Heart left ventricle (tissue), 16 donors: ENCODE results near the gene PAEP. TPM values are rescaled to one million over a fixed set of nuclear protein-coding genes. Genes with fewer than 3 reads are reported as not detected.

Source experiments
- ATAC-seq, 4 donors: fragments of 200-7000 bp; cut with Tn5 transposase; one replicate each; pipeline ENCODE4 v1.9.1; 2020 to 2022; ENCODE audit warnings: moderate library complexity in 4 of 4, mild to moderate bottlenecking in 3 of 4, moderate number of reproducible peaks in 1 of 4
- DNase-seq, 5 donors: peaks; one replicate each; pipeline ENCODE4 v3.0.0-alpha.2; 2020
- H3K27ac ChIP-seq, 12 donors: fragments of 200-600 bp; sonication (generic) in 4 of 12; one replicate each; pipeline versions ENCODE4 v1.5.0 to v1.8.0; 2016 to 2022; ENCODE audit warnings: mild to moderate bottlenecking in 2 of 12
- H3K27me3 ChIP-seq, 9 donors: fragments of 200-600 bp; sonication (generic) in 2 of 9; one replicate each; pipeline versions ENCODE4 v1.5.1 to v1.8.0; 2016 to 2022; ENCODE audit warnings: mild to moderate bottlenecking in 3 of 9
- H3K36me3 ChIP-seq, 9 donors: fragments of 200-600 bp; sonication (generic) in 2 of 9; one replicate each; pipeline versions ENCODE4 v1.5.0 to v1.8.0; 2018 to 2022; ENCODE audit warnings: mild to moderate bottlenecking in 2 of 9
- H3K4me1 ChIP-seq, 12 donors: fragments of 200-600 bp; sonication (generic) in 4 of 12; one replicate each; pipeline versions ENCODE4 v1.5.0 to v1.8.0; 2016 to 2022; ENCODE audit warnings: mild to moderate bottlenecking in 3 of 12
- H3K4me3 ChIP-seq, 12 donors: fragments of 200-600 bp; sonication (generic) in 4 of 12; one replicate each; pipeline versions ENCODE4 v1.5.0 to v1.8.0; 2017 to 2022; ENCODE audit warnings: mild to moderate bottlenecking in 9 of 12, moderate library complexity in 4 of 12
- H3K9me3 ChIP-seq, 12 donors: fragments of 200-600 bp; sonication (generic) in 4 of 12; one replicate each; pipeline versions ENCODE4 v1.5.0 to v1.8.0; 2016 to 2022; ENCODE audit warnings: mild to moderate bottlenecking in 1 of 12
- POLR2A ChIP-seq, 2 donors: fragments of 450-650 bp; IDR thresholded peaks; one replicate each; pipeline ENCODE4 v1.6.1; 2017; ENCODE audit warnings: antibody characterized with exemption in 2 of 2, mild to moderate bottlenecking in 2 of 2, moderate library complexity in 2 of 2
- WGBS, 4 donors: extraction: QIAGEN DNeasy Blood & Tissue Kit in 2 of 4; methylation state at CpG; one replicate each; pipeline versions ENCODE4 v1.1.5 to v1.1.7; 2013 to 2018; 5-methylcytosine and 5-hydroxymethylcytosine counted together
- intact Hi-C, 10 donors: fragments of 100-400 bp; cut with DNase I; formaldehyde crosslinking; loops; one replicate each; pipeline versions ENCODE4 v1.11.1 to v1.14.2; 2022
- polyA plus RNA-seq, 2 donors: library from polyadenylated mRNA; stranded (reverse); fragments of 200-250 nt; gene quantifications; one replicate each; pipeline ENCODE4 v1.2.3, GENCODE V29; 2013
- total RNA-seq, 9 donors: library from RNA; depleted of rRNA in 2 of 9; stranded (reverse); fragments of >200 nt in 2 of 9; fragmentation: NEBNext Ultra II Directional in 3 of 9; extraction: Animal tissue kit (Norgen Biotek cat#: 25700) in 3 of 9; gene quantifications; one replicate each; pipeline versions ENCODE4 v1.1.0 to v1.2.4, GENCODE V29; 2016 to 2023
- TF ChIP-seq, protein P1 (sequence below), 12 donors: fragments of 200-600 bp; sonication (generic) in 4 of 12; IDR thresholded peaks; one replicate each; pipeline versions ENCODE4 v1.5.0 to v1.8.0; 2018 to 2022; ENCODE audit warnings: antibody characterized with exemption in 12 of 12, mild to moderate bottlenecking in 5 of 12
- donor health status: ischemic (EF 13 %, LVEDD 7.1; RV severe dilation, severe dysfunction).
- donor health status: healthy with polysubstance abuse.
- donor health status: DM: no; HTN: yes; CAD: no.
- donor health status: DM: no; HTN: no; CAD: no.
- donor health status: ischemic (EF 25% LVEDD 6.9; RV normal size, moderate dysfunction).
- donor health status: ischemic (EF 25% LVEDD 5.7; RV mildly dilated, moderate dysfunction).
- donor health status: healthy.
- donor health status: DM: yes; HTN: yes; CAD: no.
- donor health status: ischemic (EF 35%, LVEDD 5.7; RV mildly dilated, moderate dysfunction).
- donor health status: nonischemic (EF 11% LVEDD 7.7; RV severe dilation, severe dysfunction).
- donor health status: DM: yes; HTN: yes; CAD: no.
- donor health status: PGD.
- donor health status: ischemic (EF 29% LVEDD 5.4; RV normal size, mild dysfunction).
- donor health status: nonischemic (EF 23%, LVEDD 6.1; RV moderate dilation, normal function).

Gene PAEP
- total and polyA plus RNA-seq, 11 donors, result not detected

DNA sequence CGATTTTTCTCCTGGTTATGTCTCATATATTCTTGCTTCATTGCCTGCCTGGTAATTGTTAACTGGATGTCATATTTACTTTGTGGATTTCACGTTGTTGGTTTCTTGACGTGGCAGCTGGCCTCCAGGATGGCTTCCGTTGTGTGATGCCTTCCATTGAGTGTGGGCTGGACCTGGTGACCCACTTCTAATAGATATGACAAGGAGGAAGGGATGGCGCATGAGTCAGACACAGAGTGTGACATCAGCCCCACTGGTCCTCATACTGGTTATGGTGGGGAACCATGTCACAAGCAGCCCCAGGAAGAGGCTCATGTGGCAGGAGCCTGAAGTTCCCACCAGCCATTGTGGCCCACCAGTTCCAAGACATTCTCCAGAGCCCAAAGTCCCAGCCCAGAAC, 6.4 kb upstream of the PAEP start:
- Histone ChIP-seq H3K27me3 (no peaks in the 10 kb centered on the region), H3K36me3 (no peaks in the 10 kb centered on the region), H3K9me3 (peaks cover 0 to 5% (median 0%) of the 10 kb centered on the region in 12 donors), H3K27ac (no peak overlapping the region), H3K4me3 (no peak overlapping the region), H3K4me1 (no peaks in the 10 kb centered on the region)
- DNase-seq (no peak), ATAC-seq (no peak)
- TF ChIP-seq, protein P1, sequence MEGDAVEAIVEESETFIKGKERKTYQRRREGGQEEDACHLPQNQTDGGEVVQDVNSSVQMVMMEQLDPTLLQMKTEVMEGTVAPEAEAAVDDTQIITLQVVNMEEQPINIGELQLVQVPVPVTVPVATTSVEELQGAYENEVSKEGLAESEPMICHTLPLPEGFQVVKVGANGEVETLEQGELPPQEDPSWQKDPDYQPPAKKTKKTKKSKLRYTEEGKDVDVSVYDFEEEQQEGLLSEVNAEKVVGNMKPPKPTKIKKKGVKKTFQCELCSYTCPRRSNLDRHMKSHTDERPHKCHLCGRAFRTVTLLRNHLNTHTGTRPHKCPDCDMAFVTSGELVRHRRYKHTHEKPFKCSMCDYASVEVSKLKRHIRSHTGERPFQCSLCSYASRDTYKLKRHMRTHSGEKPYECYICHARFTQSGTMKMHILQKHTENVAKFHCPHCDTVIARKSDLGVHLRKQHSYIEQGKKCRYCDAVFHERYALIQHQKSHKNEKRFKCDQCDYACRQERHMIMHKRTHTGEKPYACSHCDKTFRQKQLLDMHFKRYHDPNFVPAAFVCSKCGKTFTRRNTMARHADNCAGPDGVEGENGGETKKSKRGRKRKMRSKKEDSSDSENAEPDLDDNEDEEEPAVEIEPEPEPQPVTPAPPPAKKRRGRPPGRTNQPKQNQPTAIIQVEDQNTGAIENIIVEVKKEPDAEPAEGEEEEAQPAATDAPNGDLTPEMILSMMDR (IDR thresholded peaks at IDR 0.05), result no peak
- TF ChIP-seq POLR2A (IDR thresholded peaks at IDR 0.05), result no peak
- intact Hi-C loops, result no loop called here
- WGBS, 4 donors, result 82 to 91% (median 88%) methylated on average over 5 of the region's 5 CpGs

DNA sequence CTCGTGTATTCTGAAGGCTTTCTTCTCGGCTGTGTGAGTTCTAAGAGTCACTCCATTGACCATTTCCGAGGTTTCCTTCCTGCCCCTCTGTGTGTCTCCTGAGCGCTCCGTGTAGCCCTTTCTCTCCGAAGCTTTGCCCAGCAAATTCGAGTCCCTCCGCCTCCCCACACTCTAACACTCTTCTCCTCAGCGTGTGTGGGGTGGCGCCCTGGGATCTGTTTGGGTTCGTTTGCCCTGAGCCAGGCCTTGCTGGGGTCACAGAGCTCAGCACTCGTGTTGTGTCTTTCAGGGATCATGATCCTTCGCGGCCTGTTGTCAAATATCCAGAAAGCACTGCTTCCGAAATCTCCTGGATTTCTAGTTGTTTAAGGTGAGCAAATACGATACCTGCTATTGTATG, 5.6 kb upstream of the PAEP start:
- Histone ChIP-seq H3K27ac (no peak overlapping the region), H3K36me3 (no peaks in the 10 kb centered on the region), H3K9me3 (peaks cover 0 to 5% (median 0%) of the 10 kb centered on the region in 12 donors), H3K27me3 (peaks cover 0 to 2% (median 0%) of the 10 kb centered on the region in 9 donors), H3K4me3 (no peak overlapping the region), H3K4me1 (no peaks in the 10 kb centered on the region)
- DNase-seq (no peak), ATAC-seq (no peak)
- 73 to 81% (median 79%) methylated on average over 16 of the region's 16 CpGs for WGBS, 4 donors
- TF ChIP-seq, protein P1 (IDR thresholded peaks at IDR 0.05), result no peak
- no peak for TF ChIP-seq POLR2A (IDR thresholded peaks at IDR 0.05)
- intact Hi-C loops, result no loop called here

DNA sequence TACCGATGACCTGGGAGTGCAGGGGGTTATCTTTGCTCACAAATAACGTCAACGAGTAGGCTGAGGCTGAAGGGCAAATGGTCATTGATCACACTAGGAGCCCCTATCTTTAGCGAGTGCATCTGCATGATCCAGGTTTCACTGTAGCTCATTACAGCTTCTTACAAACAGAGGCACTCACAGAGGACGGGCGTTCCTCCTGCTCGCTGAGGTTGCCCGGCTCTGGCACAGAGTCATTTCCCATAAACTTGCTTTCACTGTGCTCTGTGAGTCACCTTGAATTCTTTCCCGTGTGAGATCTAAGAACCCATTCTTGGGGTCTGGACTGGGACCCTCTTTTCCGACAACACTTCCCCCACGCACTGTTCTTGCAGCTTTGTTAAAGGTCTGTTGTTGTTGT, 1.9 kb upstream of the PAEP start:
- Histone ChIP-seq H3K36me3 (no peaks in the 10 kb centered on the region), H3K9me3 (peaks cover 0 to 5% (median 0%) of the 10 kb centered on the region in 12 donors), H3K4me1 (no peaks in the 10 kb centered on the region), H3K27me3 (peaks cover 0 to 18% (median 0%) of the 10 kb centered on the region in 9 donors), H3K4me3 (no peak overlapping the region), H3K27ac (no peak overlapping the region)
- DNase-seq (no peak), ATAC-seq (no peak)
- intact Hi-C loops, result no loop called here
- WGBS, 4 donors, result 25 to 38% (median 32%) methylated on average over 11 of the region's 11 CpGs
- TF ChIP-seq, protein P1 (IDR thresholded peaks at IDR 0.05), result no peak
- no peak for TF ChIP-seq POLR2A (IDR thresholded peaks at IDR 0.05)

GRCh38 chr9:135562235-135562745, 734 bp downstream of the PAEP start:
- no peak for ATAC-seq
- Histone ChIP-seq H3K27me3 (peaks cover 0 to 31% (median 0%) of the 10 kb centered on the region in 9 donors), H3K4me3 (no peak overlapping the region), H3K36me3 (no peaks in the 10 kb centered on the region), H3K27ac (no peak overlapping the region), H3K4me1 (no peaks in the 10 kb centered on the region), H3K9me3 (peaks cover 0 to 3% (median 0%) of the 10 kb centered on the region in 12 donors)
- intact Hi-C loops, result no loop called here
- no peak for TF ChIP-seq POLR2A (IDR thresholded peaks at IDR 0.05)
- TF ChIP-seq, protein P1 (IDR thresholded peaks at IDR 0.05), result no peak
- DNase-seq, result no peak
- 84 to 96% (median 90%) methylated on average over 7 to 17 of the region's 17 CpGs for WGBS, 4 donors
